ENCODE data around the gene PEPD. TPM values are rescaled to one million over a fixed set of nuclear protein-coding genes. Genes with fewer than 3 reads are reported as not detected.

The PEPD gene
- total RNA-seq, 1 experiment from 2014 or later: 18.3 TPM

GRCh38 chr19:33435706-33436359, 85.8 kb downstream of the PEPD start:
- Mint-ChIP-seq H3K36me3 (ENCODE audit: insufficient read depth, unreplicated experiment) (no peaks in the 10 kb centered on the region), H3K27ac (ENCODE audit: low read depth, unreplicated experiment) (no peak overlapping the region), H3K27me3 (ENCODE audit: insufficient read depth, unreplicated experiment) (peaks cover 7% of the 10 kb centered on the region), H3K9me3 (ENCODE audit: unreplicated experiment) (no peaks in the 10 kb centered on the region), H3K4me1 (ENCODE audit: insufficient read depth, unreplicated experiment) (peaks cover 1% of the 10 kb centered on the region), H3K4me3 (ENCODE audit: unreplicated experiment) (no peak overlapping the region)
- no peak for TF ChIP-seq CTCF (IDR thresholded peaks at IDR 0.05; ENCODE audit: unreplicated experiment)
- no peak for DNase-seq (ENCODE audit: unreplicated experiment)
- no TSS peak for BruUV-seq (replicated peaks)
- intact Hi-C loops (cut with micrococcal nuclease): no loop called here
- POLR2A ChIA-PET: no interaction called here
- CTCF ChIA-PET: interaction anchor here (2.1 kb wide), 1 partner anchor 20 kb away, joined by 6 read pairs; no protein-coding TSS in a partner anchor

GRCh38 chr19:33434886-33435705, 86.5 kb downstream of the PEPD start:
- Mint-ChIP-seq H3K27ac (ENCODE audit: low read depth, unreplicated experiment) (no peak overlapping the region), H3K9me3 (ENCODE audit: unreplicated experiment) (no peaks in the 10 kb centered on the region), H3K4me1 (ENCODE audit: insufficient read depth, unreplicated experiment) (peaks cover 5% of the 10 kb centered on the region), H3K4me3 (ENCODE audit: unreplicated experiment) (no peak overlapping the region), H3K27me3 (ENCODE audit: insufficient read depth, unreplicated experiment) (peaks cover 12% of the 10 kb centered on the region), H3K36me3 (ENCODE audit: insufficient read depth, unreplicated experiment) (no peaks in the 10 kb centered on the region)
- no peak for TF ChIP-seq CTCF (IDR thresholded peaks at IDR 0.05; ENCODE audit: unreplicated experiment)
- ChIA-PET POLR2A (no interaction called here), CTCF (interaction anchor here (0.6 to 9.5 kb wide), 5 partner anchors 19 to 335 kb away, joined by 3 to 227 read pairs (median 4); no protein-coding TSS in a partner anchor)
- BruUV-seq (replicated peaks): no TSS peak
- DNase-seq (ENCODE audit: unreplicated experiment): no peak
- intact Hi-C loops (cut with micrococcal nuclease): no loop called here

GRCh38 chr19:33434069-33434885, 87.3 kb downstream of the PEPD start:
- no peak overlapping the region for H3K27ac Mint-ChIP-seq (ENCODE audit: low read depth, unreplicated experiment)
- BruUV-seq (replicated peaks): no TSS peak
- peaks cover 12% of the 10 kb centered on the region for H3K27me3 Mint-ChIP-seq (ENCODE audit: insufficient read depth, unreplicated experiment)
- no peak for DNase-seq (ENCODE audit: unreplicated experiment)
- no peak overlapping the region for H3K4me3 Mint-ChIP-seq (ENCODE audit: unreplicated experiment)
- ChIA-PET CTCF (interaction anchor here (0.6 to 9.5 kb wide), 8 partner anchors 18 to 344 kb away, joined by 3 to 227 read pairs (median 4); no protein-coding TSS in a partner anchor), POLR2A (no interaction called here)
- no peaks in the 10 kb centered on the region for H3K36me3 Mint-ChIP-seq (ENCODE audit: insufficient read depth, unreplicated experiment)
- no peaks in the 10 kb centered on the region for H3K9me3 Mint-ChIP-seq (ENCODE audit: unreplicated experiment)
- intact Hi-C loops (cut with micrococcal nuclease): no loop called here
- TF ChIP-seq CTCF (IDR thresholded peaks at IDR 0.05; ENCODE audit: unreplicated experiment): no peak
- H3K4me1 Mint-ChIP-seq (ENCODE audit: insufficient read depth, unreplicated experiment): peaks cover 5% of the 10 kb centered on the region

Measured in MCF 10A (cell line).